ENCODE data around the gene SLIT1. TPM values are rescaled to one million over a fixed set of nuclear protein-coding genes. Genes with fewer than 3 reads are reported as not detected.

Gene SLIT1
- total and polyA plus RNA-seq, 2 donors (not counting 1 experiment from before 2014, with no cell fraction given) = 0.15 to 0.49 TPM

DNA sequence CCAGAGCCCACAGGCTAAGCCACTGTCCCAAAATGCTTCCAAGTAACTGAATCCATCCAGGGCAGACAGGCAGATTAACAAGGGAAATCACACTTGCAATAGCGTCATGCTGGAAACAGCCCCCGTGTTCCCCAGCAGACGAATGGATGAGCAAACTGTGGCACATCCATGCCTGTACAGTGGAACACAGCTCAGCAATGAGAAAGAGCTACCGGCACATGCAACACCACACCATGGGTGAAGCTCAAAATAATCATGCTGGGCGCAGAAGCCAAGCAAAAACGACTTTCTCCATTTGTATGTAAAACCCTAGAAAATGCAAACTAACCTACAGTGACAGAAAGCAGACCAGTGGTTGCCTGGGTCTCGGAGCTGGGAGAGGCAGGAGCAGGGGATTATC, 153.1 kb downstream of the SLIT1 start:
- no peaks in the 10 kb centered on the region for H3K36me3 ChIP-seq (replicated peaks in 1 of 2; ENCODE audit: control extremely low read depth in 1 of 2, control insufficient read depth in 1 of 2, extremely low read depth in 1 of 2, insufficient read depth in 2 of 2, low read length in 1 of 2)
- 62% methylated on average over 4 of the region's 7 CpGs for WGBS (ENCODE audit: insufficient coverage)
- ChIA-PET POLR2A (interaction anchor here (0.6 to 1.0 kb wide), 2 partner anchors 12 to 186 kb away, joined by 3 to 4 read pairs; no protein-coding TSS in a partner anchor), CTCF (interaction anchor here (0.6 to 1.1 kb wide), 2 partner anchors 177 to 392 kb away, joined by 3 to 4 read pairs; no protein-coding TSS in a partner anchor)
- H2AFZ ChIP-seq (ENCODE audit: insufficient read depth, low read depth, low read length, poor library complexity, severe bottlenecking) = no peak overlapping the region
- intact Hi-C loops (cut with micrococcal nuclease) = no loop called here
- no peaks in the 10 kb centered on the region for H3K79me2 ChIP-seq (ENCODE audit: control insufficient read depth, insufficient read depth, low read length)
- H4K20me1 ChIP-seq (ENCODE audit: control insufficient read depth, insufficient read depth, low read length, poor library complexity, severe bottlenecking) = no peaks in the 10 kb centered on the region
- H3K27ac Mint-ChIP-seq = no peak overlapping the region
- H3K4me3 ChIP-seq (ENCODE audit: control extremely low read depth in 1 of 5, extremely low read depth in 1 of 5, insufficient read depth in 1 of 5, low read depth in 2 of 5, low read length in 4 of 5) = no peak overlapping the region
- no peak overlapping the region for H3K4me2 ChIP-seq (replicated peaks; ENCODE audit: low read depth, low read length, poor library complexity, severe bottlenecking)
- TF ChIP-seq, protein P1, sequence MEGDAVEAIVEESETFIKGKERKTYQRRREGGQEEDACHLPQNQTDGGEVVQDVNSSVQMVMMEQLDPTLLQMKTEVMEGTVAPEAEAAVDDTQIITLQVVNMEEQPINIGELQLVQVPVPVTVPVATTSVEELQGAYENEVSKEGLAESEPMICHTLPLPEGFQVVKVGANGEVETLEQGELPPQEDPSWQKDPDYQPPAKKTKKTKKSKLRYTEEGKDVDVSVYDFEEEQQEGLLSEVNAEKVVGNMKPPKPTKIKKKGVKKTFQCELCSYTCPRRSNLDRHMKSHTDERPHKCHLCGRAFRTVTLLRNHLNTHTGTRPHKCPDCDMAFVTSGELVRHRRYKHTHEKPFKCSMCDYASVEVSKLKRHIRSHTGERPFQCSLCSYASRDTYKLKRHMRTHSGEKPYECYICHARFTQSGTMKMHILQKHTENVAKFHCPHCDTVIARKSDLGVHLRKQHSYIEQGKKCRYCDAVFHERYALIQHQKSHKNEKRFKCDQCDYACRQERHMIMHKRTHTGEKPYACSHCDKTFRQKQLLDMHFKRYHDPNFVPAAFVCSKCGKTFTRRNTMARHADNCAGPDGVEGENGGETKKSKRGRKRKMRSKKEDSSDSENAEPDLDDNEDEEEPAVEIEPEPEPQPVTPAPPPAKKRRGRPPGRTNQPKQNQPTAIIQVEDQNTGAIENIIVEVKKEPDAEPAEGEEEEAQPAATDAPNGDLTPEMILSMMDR (IDR thresholded peaks at IDR 0.05) = no peak
- TF ChIP-seq EZH2 (IDR thresholded peaks at IDR 0.05; ENCODE audit: borderline replicate concordance, insufficient read depth, low read depth, low read length, poor library complexity, severe bottlenecking) = no peak
- no peaks in the 10 kb centered on the region for H3K9me3 ChIP-seq (ENCODE audit: control extremely low read depth in 1 of 3, control insufficient read depth in 2 of 3, insufficient read depth in 1 of 3, low read length in 2 of 3)
- DNase-seq (no peak), ATAC-seq (ENCODE audit: low read depth) (no peak)
- peaks cover 0 to 3% (median 0%) of the 10 kb centered on the region in 4 experiments for H3K27me3 ChIP-seq (replicated peaks in 1 of 4; ENCODE audit: control extremely low read depth in 1 of 4, control insufficient read depth in 3 of 4, insufficient read depth in 4 of 4, low read length in 3 of 4)
- H3K9me3 Mint-ChIP-seq (ENCODE audit: insufficient read depth) = no peaks in the 10 kb centered on the region
- H3K27me3 Mint-ChIP-seq = peaks cover 21% of the 10 kb centered on the region
- peaks cover 9% of the 10 kb centered on the region for H3K4me1 Mint-ChIP-seq
- H3K27ac ChIP-seq (ENCODE audit: low read length in 2 of 2) = no peak overlapping the region
- H3K4me1 ChIP-seq (ENCODE audit: control insufficient read depth in 2 of 2, insufficient read depth in 2 of 2, low read length in 2 of 2) = peaks cover 2 to 6% of the 10 kb centered on the region in 2 donors
- no peak overlapping the region for H3K9ac ChIP-seq (ENCODE audit: low read length)
- no peak overlapping the region for H3K4me3 Mint-ChIP-seq

DNA sequence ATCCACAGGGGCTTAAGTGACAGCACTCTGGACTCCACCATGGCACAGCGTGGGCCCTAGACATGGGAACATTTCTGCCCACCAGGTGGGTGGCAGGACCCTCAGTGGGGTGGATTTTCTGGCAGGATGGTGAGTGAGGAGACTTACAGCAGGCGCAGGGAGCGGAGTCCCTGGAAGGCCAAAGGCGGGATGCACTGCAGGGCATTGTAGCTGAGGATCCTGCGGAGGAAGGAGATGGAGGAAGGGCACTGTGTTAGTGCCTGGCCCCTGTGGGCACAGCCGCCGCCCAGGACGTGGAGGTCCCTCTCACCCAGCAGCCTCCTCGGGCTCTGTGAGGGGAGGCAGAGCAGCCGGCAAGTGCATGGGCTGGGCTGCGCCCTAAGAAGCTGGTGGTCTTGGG, 154.3 kb downstream of the SLIT1 start:
- Histone ChIP-seq H3K9ac (ENCODE audit: low read length) (no peak overlapping the region), H3K4me2 (replicated peaks; ENCODE audit: low read depth, low read length, poor library complexity, severe bottlenecking) (no peak overlapping the region), H3K9me3 (ENCODE audit: control extremely low read depth in 1 of 3, control insufficient read depth in 2 of 3, insufficient read depth in 1 of 3, low read length in 2 of 3) (no peaks in the 10 kb centered on the region), H3K79me2 (ENCODE audit: control insufficient read depth, insufficient read depth, low read length) (no peaks in the 10 kb centered on the region), H3K36me3 (replicated peaks in 1 of 2; ENCODE audit: control extremely low read depth in 1 of 2, control insufficient read depth in 1 of 2, extremely low read depth in 1 of 2, insufficient read depth in 2 of 2, low read length in 1 of 2) (no peaks in the 10 kb centered on the region), H3K27ac (ENCODE audit: low read length in 2 of 2) (no peak overlapping the region), H2AFZ (ENCODE audit: insufficient read depth, low read depth, low read length, poor library complexity, severe bottlenecking) (no peak overlapping the region), H4K20me1 (ENCODE audit: control insufficient read depth, insufficient read depth, low read length, poor library complexity, severe bottlenecking) (no peaks in the 10 kb centered on the region), H3K4me1 (ENCODE audit: control insufficient read depth in 2 of 2, insufficient read depth in 2 of 2, low read length in 2 of 2) (no peaks in the 10 kb centered on the region), H3K27me3 (replicated peaks in 1 of 4; ENCODE audit: control extremely low read depth in 1 of 4, control insufficient read depth in 3 of 4, insufficient read depth in 4 of 4, low read length in 3 of 4) (no peaks in the 10 kb centered on the region), H3K4me3 (ENCODE audit: control extremely low read depth in 1 of 5, extremely low read depth in 1 of 5, insufficient read depth in 1 of 5, low read depth in 2 of 5, low read length in 4 of 5) (no peak overlapping the region)
- no peak for DNase-seq
- ATAC-seq (ENCODE audit: low read depth) = no peak
- 91% methylated on average over 10 of the region's 11 CpGs for WGBS (ENCODE audit: insufficient coverage)
- H3K27ac Mint-ChIP-seq = no peak overlapping the region
- no peaks in the 10 kb centered on the region for H3K9me3 Mint-ChIP-seq (ENCODE audit: insufficient read depth)
- H3K4me3 Mint-ChIP-seq = no peak overlapping the region
- ChIA-PET POLR2A (no interaction called here), CTCF (no interaction called here)
- TF ChIP-seq, protein P1 (IDR thresholded peaks at IDR 0.05) = no peak
- TF ChIP-seq EZH2 (IDR thresholded peaks at IDR 0.05; ENCODE audit: borderline replicate concordance, insufficient read depth, low read depth, low read length, poor library complexity, severe bottlenecking) = no peak
- no peaks in the 10 kb centered on the region for H3K4me1 Mint-ChIP-seq
- intact Hi-C loops (cut with micrococcal nuclease) = no loop called here
- peaks cover 21% of the 10 kb centered on the region for H3K27me3 Mint-ChIP-seq
